Stimulated activated CD4-positive, alpha-beta T cell treated with anti-CD3 and anti-CD28 coated beads, Interleukin-15, amount 100 ng/mL, for 48 hours (primary cell): ENCODE data around the gene GNG2.

ENCODE experiments used
- DNase-seq, 2 donors: peaks; one replicate each; pipeline ENCODE4 v3.0.0-alpha.2; 2020; ENCODE audit warnings: low read depth in 2 of 2

The GNG2 gene

GRCh38 chr14:51939755-51940301 lies 79.4 kb downstream of the GNG2 start:
- DNase-seq, result no peak

- no peak for DNase-seq
Measured at GRCh38 chr14:51942971-51943370, 82.6 kb downstream of the GNG2 start.

- DNase-seq, result no peak
Measured at GRCh38 chr14:51950007-51950406, 89.6 kb downstream of the GNG2 start.

GRCh38 chr14:51951656-51952055 lies 91.2 kb downstream of the GNG2 start:
- DNase-seq, result no peak

- DNase-seq, result no peak
Measured at GRCh38 chr14:51954031-51954430, 93.6 kb downstream of the GNG2 start.

GRCh38 chr14:51954657-51955056 lies 94.2 kb downstream of the GNG2 start:
- no peak for DNase-seq

- no peak for DNase-seq
Measured at GRCh38 chr14:51957950-51958349, 97.5 kb downstream of the GNG2 start.

GRCh38 chr14:51959928-51960327 lies 99.5 kb downstream of the GNG2 start:
- DNase-seq, result no peak

- no peak for DNase-seq
Measured at GRCh38 chr14:51960866-51961265, 100.5 kb downstream of the GNG2 start.

- DNase-seq, result no peak
Measured at GRCh38 chr14:51962711-51963110, 102.3 kb downstream of the GNG2 start.

- DNase-seq, result no peak
Measured at GRCh38 chr14:51963286-51963685, 102.9 kb downstream of the GNG2 start.

- no peak for DNase-seq
Measured at GRCh38 chr14:51967521-51967920, 107.1 kb downstream of the GNG2 start.

- no peak for DNase-seq
Measured at GRCh38 chr14:51969852-51970540, 109.6 kb downstream of the GNG2 start.

GRCh38 chr14:51972566-51972965 lies 112.2 kb downstream of the GNG2 start:
- DNase-seq, result no peak

- DNase-seq, result no peak
Measured at GRCh38 chr14:51977075-51977474, 116.7 kb downstream of the GNG2 start.

GRCh38 chr14:51978681-51979085 lies 118.3 kb downstream of the GNG2 start:
- no peak for DNase-seq

- DNase-seq, result peak; percentile 62 to 75
Measured at GRCh38 chr14:51979088-51979709, 118.8 kb downstream of the GNG2 start.

- no peak for DNase-seq
Measured at GRCh38 chr14:51981218-51981854, 120.9 kb downstream of the GNG2 start.

- no peak for DNase-seq
Measured at GRCh38 chr14:51988221-51988620, 127.8 kb downstream of the GNG2 start.

GRCh38 chr14:51989293-51990234 lies 129.2 kb downstream of the GNG2 start, which contains the start of gene RTRAF:
Gene RTRAF (plus strand): TSS chr14:51989546. CDS start chr14:51989640, 94 bp downstream.
- DNase-seq, result peak; percentile 81 to 90

GRCh38 chr14:51990488-51990887 lies 130.1 kb downstream of the GNG2 start:
- no peak for DNase-seq
